HCT116 (cell line): Measurements from ENCODE around the gene WTAP. TPM values are rescaled to one million over a fixed set of nuclear protein-coding genes. Genes with fewer than 3 reads are reported as not detected.

Source experiments
- ATAC-seq: fragments of 200-7000 bp; cut with Tn5 transposase; 2 replicates; pipeline ENCODE4 v1.9.1; 2020; ENCODE audit warnings: mild to moderate bottlenecking, moderate library complexity
- BruUV-seq: library from RNA; stranded (reverse); fragments of 400-500 nt; replicated peaks from 2 replicates; lab custom pipeline; 2021; lab: Mats Ljungman, UMichigan
- CTCF ChIA-PET: fragments of 300-600 bp; sonication (Branson Sonifier 250); formaldehyde crosslinking; loops from one replicate; lab custom pipeline; 2021; ENCODE audit warnings: antibody characterized with exemption; lab: Charles Lee
- POLR2A ChIA-PET: fragments of 300-600, 350-600 bp; sonication (Branson Sonifier 250); formaldehyde crosslinking; loops from one replicate; lab custom pipeline; 2021; ENCODE audit warnings: antibody characterized with exemption; lab: Charles Lee
- RAD21 ChIA-PET, 2 experiments: fragments of 300-600 bp; sonication (Branson Sonifier 250); formaldehyde crosslinking; loops; one replicate each; lab custom pipeline; 2023; ENCODE audit warnings: low total read pairs in 2 of 2; ENCODE audit not compliant: uncharacterized antibody in 2 of 2, unreplicated experiment in 2 of 2, low non-redundant PET in 1 of 2; lab: Charles Lee
- DNase-seq: peaks from one replicate; pipeline ENCODE4 v3.0.0-alpha.2; 2010; ENCODE audit warnings: low read depth, low spot score
- H2AFZ ChIP-seq: fragments of 200-600 bp; shearing (Covaris generic), sonication (generic); 2 replicates; pipeline ENCODE4 v1.6.1; 2017; ENCODE audit warnings: low read depth, mixed run types, mixed read lengths, antibody characterized with exemption, low read length; ENCODE audit not compliant: poor library complexity, severe bottlenecking
- H3K27ac ChIP-seq: 2 replicates; pipeline ENCODE4 v1.5.1; 2012; ENCODE audit warnings: low read depth, low read length
- H3K27me3 ChIP-seq: fragments of 200-600 bp; sonication (generic); 2 replicates; pipeline ENCODE4 v1.6.1; 2016; ENCODE audit warnings: mixed run types, low read length, mixed read lengths; ENCODE audit not compliant: insufficient read depth
- H3K36me3 ChIP-seq, 2 experiments: fragments of 200-500 bp in 1 of 2; fragments of 200-600 bp in 1 of 2; sonication (Bioruptor generic) in 1 of 2; sonication (generic) in 1 of 2; 2 replicates each; pipeline versions ENCODE4 v1.5.1 to v1.6.1; 2014 to 2016; ENCODE audit warnings: low read length in 2 of 2, inconsistent platforms in 1 of 2, mixed read lengths in 1 of 2, mixed run types in 1 of 2; ENCODE audit not compliant: insufficient read depth in 2 of 2, control insufficient read depth in 1 of 2
- H3K4me1 ChIP-seq, 2 experiments: fragments of 200-600 bp in 1 of 2; sonication (generic) in 1 of 2; 2 replicates each; pipeline versions ENCODE4 v1.5.1 to v1.6.1; 2012 to 2017; ENCODE audit warnings: low read length in 2 of 2, inconsistent platforms in 1 of 2, mild to moderate bottlenecking in 1 of 2, mixed read lengths in 1 of 2, mixed run types in 1 of 2, moderate library complexity in 1 of 2; ENCODE audit not compliant: insufficient read depth in 2 of 2, control insufficient read depth in 1 of 2
- H3K4me2 ChIP-seq: fragments of 200-600 bp; sonication (generic); 2 replicates; pipeline ENCODE4 v1.6.1; 2017; ENCODE audit warnings: mixed run types, low read length, mixed read lengths
- H3K4me3 ChIP-seq, 2 experiments: fragments of 200-600 bp in 1 of 2; sonication (generic) in 1 of 2; replicated peaks in 1 of 2; 2 replicates each; pipeline ENCODE4 v1.5.1; 2011 to 2016; ENCODE audit warnings: low read length in 2 of 2, control low read depth in 1 of 2, low read depth in 1 of 2, mild to moderate bottlenecking in 1 of 2, mixed read lengths in 1 of 2, mixed run types in 1 of 2
- H3K79me2 ChIP-seq: fragments of 200-600 bp; sonication (generic); 2 replicates; pipeline ENCODE4 v1.6.1; 2017; ENCODE audit warnings: mild to moderate bottlenecking, mixed run types, low read length, moderate library complexity, mixed read lengths; ENCODE audit not compliant: insufficient read depth
- H3K9ac ChIP-seq: fragments of 200-600 bp; sonication (generic); 2 replicates; pipeline ENCODE4 v1.6.1; 2016; ENCODE audit warnings: low read length, mixed read lengths
- H3K9me2 ChIP-seq: fragments of 200-600 bp; sonication (generic), shearing (Covaris generic); 2 replicates; pipeline ENCODE4 v1.6.1; 2017; ENCODE audit warnings: mixed run types, mild to moderate bottlenecking, moderate library complexity; ENCODE audit not compliant: insufficient read depth
- H3K9me3 ChIP-seq, 2 experiments: fragments of 200-500 bp in 1 of 2; fragments of 200-600 bp in 1 of 2; sonication (Bioruptor generic) in 1 of 2; sonication (generic) in 1 of 2; 2 replicates each; pipeline ENCODE4 v1.6.1; 2014 to 2017; ENCODE audit warnings: low read length in 2 of 2, mixed read lengths in 2 of 2, inconsistent platforms in 1 of 2, low read depth in 1 of 2, mild to moderate bottlenecking in 1 of 2, mixed run types in 1 of 2, moderate library complexity in 1 of 2; ENCODE audit not compliant: control insufficient read depth in 1 of 2, insufficient read depth in 1 of 2
- H4K20me1 ChIP-seq: fragments of 200-600 bp; sonication (generic), shearing (Covaris generic); 2 replicates; pipeline ENCODE4 v1.6.1; 2017; ENCODE audit warnings: mixed run types, mild to moderate bottlenecking, moderate library complexity; ENCODE audit not compliant: insufficient read depth
- EGR1 ChIP-seq: IDR thresholded peaks from 2 replicates; pipeline ENCODE4 v1.6.1; 2012; ENCODE audit warnings: low read depth
- EZH2phosphoT487 ChIP-seq: fragments of 200-600 bp; IDR thresholded peaks from 2 replicates; pipeline ENCODE4 v1.6.1; 2018; ENCODE audit warnings: antibody characterized with exemption, borderline replicate concordance
- JUND ChIP-seq: IDR thresholded peaks from 2 replicates; pipeline ENCODE4 v1.6.1; 2012
- POLR2A ChIP-seq: IDR thresholded peaks from 2 replicates; pipeline ENCODE4 v1.7.0; 2011; ENCODE audit warnings: borderline replicate concordance; ENCODE audit not compliant: insufficient read depth, insufficient read length; ENCODE audit errors: extremely low read depth
- POLR2AphosphoS5 ChIP-seq: IDR thresholded peaks from 2 replicates; pipeline ENCODE4 v1.6.1; 2011; ENCODE audit warnings: mild to moderate bottlenecking, low read depth, low read length, moderate library complexity
- SP1 ChIP-seq: IDR thresholded peaks from 2 replicates; pipeline ENCODE4 v1.6.1; 2012; ENCODE audit warnings: low read depth
- TCF7L2 ChIP-seq: IDR thresholded peaks from 2 replicates; pipeline ENCODE4 v1.7.0; 2011; ENCODE audit warnings: borderline replicate concordance, inconsistent platforms; ENCODE audit not compliant: insufficient read depth, insufficient read length; ENCODE audit errors: extremely low read depth
- ZFX ChIP-seq: fragments of 450-650 bp; IDR thresholded peaks from 2 replicates; pipeline ENCODE4 v1.6.1; 2017
- intact Hi-C: fragments of 100-400 bp; cut with micrococcal nuclease; formaldehyde crosslinking; loops from 2 replicates; pipeline ENCODE4 v1.10.0; 2022
- total RNA-seq: library from RNA; stranded (reverse); gene quantifications from one replicate; pipeline ENCODE4 v1.2.1, GENCODE V29; 2021; ENCODE audit not compliant: unreplicated experiment
- TF ChIP-seq, protein P1 (sequence below): IDR thresholded peaks from 2 replicates; pipeline ENCODE4 v1.6.1; 2012

The WTAP gene
- total RNA-seq, 1 experiment from 2014 or later = 88.6 TPM

DNA sequence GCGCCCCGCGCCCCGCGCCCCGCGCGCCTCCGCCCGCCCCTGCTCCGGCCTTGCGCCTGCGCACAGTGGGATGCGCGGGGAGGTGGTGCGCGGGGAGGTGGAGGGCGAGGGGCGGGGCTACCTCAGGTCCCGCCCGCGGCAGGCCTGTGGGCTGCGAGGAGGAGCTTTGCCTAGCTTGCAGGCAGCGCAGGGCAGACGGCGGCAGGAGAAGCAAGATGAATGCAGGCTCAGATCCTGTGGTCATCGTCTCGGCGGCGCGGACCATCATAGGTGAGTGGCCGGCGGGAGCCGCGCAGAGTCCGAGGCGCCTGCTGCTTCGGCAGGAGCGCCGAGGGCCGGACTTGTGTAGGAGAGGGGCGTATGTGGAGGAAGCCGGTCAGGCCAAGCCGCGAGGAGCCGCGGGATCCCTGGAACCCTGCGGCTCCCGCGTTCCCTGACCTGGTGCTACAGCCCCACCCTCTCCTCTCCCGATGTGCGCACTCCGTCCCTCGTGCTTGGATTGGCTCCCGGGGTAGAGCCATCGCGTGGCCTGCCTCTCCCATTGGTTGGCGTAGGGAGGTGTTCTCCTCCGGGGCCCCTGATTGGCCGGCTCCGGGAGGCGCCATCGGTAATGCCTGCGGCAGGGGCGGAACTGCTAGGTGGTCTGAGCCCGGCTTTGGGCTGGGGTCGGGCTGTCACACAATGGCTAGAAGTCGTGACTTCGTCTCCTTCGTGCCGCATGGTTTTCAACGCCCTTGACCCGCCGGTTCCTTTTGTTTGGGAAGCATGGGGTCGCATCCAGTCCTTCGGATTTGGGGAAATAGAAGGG, 34.8 kb downstream of the WTAP start, which contains the start of gene ACAT2:
Gene ACAT2 (plus strand): TSS at position 173 of the 808 bp plus-strand sequence. CDS start 43 bp downstream, at position 216.
- TF ChIP-seq EGR1 = no peak
- peak; percentile 15 for TF ChIP-seq TCF7L2
- no peak for TF ChIP-seq EZH2phosphoT487
- no peak for TF ChIP-seq JUND
- peak; percentile 40 for TF ChIP-seq POLR2A
- TF ChIP-seq ZFX = peak; percentile 18; the same call in 1 of the 2 replicates
- TF ChIP-seq, protein P1, sequence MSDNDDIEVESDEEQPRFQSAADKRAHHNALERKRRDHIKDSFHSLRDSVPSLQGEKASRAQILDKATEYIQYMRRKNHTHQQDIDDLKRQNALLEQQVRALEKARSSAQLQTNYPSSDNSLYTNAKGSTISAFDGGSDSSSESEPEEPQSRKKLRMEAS = peak; percentile 50
- peak; percentile 95 for TF ChIP-seq SP1
- peak; percentile 76 for TF ChIP-seq POLR2AphosphoS5
- H3K36me3 ChIP-seq = peaks cover 2 to 9% of the 10 kb centered on the region in 2 experiments; a peak in 2 of 4 replicates
- ChIA-PET RAD21 (no interaction called here), CTCF (no interaction called here), POLR2A (interaction anchor here (0.6 to 2.1 kb wide), 4 partner anchors 8 to 35 kb away, joined by 3 to 11 read pairs (median 5); partner anchors contain the start of genes MRPL18, TCP1 and WTAP)
- peaks cover 4 to 47% of the 10 kb centered on the region in 2 experiments; a peak in 3 of 4 replicates for H3K4me1 ChIP-seq
- peaks cover 12% of the 10 kb centered on the region; the same call in 1 of the 2 replicates for H3K79me2 ChIP-seq
- peak; percentile 96 for ATAC-seq
- intact Hi-C loops = loop anchor here (2.0 kb wide), 1 partner anchor 27 kb away; the partner anchor contains the start of gene TCP1
- H3K9ac ChIP-seq = peak within 1 kb of the TSS; percentile 79
- H3K9me2 ChIP-seq = no peaks in the 10 kb centered on the region
- no peaks in the 10 kb centered on the region for H3K9me3 ChIP-seq
- peak; percentile 83 for DNase-seq
- peak within 1 kb of the TSS; percentile 96 for H3K27ac ChIP-seq
- H3K27me3 ChIP-seq = no peaks in the 10 kb centered on the region
- H3K4me3 ChIP-seq = peak within 1 kb of the TSS; percentile 69 to 71
- no peaks in the 10 kb centered on the region for H4K20me1 ChIP-seq
- no TSS peak for BruUV-seq
- H3K4me2 ChIP-seq = peak within 1 kb of the TSS; percentile 96
- H2AFZ ChIP-seq = no peak within 1 kb of the TSS
